Measurements from ENCODE around the gene FSHR.

The FSHR gene

GRCh38 chr2:49154140-49154539 lies at the start of gene FSHR:
Gene FSHR, minus strand, starts transcription at chr2:49154515. Its CDS starts 98 bp downstream, at chr2:49154417.
- DNase-seq: no peak

GRCh38 chr2:49199266-49199665 lies 45.0 kb upstream of the FSHR start:
- no peak for DNase-seq

GRCh38 chr2:49194701-49195100 lies 40.4 kb upstream of the FSHR start:
- no peak for DNase-seq

- no peak for DNase-seq
These were observed 37.7 kb upstream of the FSHR start for GRCh38 chr2:49192036-49192435.

- no peak for DNase-seq
These were observed 35.4 kb upstream of the FSHR start for GRCh38 chr2:49189512-49190225.

- no peak for DNase-seq
These were observed 31.8 kb upstream of the FSHR start for GRCh38 chr2:49186050-49186648.

GRCh38 chr2:49178656-49179055 lies 24.3 kb upstream of the FSHR start:
- no peak for DNase-seq

GRCh38 chr2:49177194-49177593 lies 22.9 kb upstream of the FSHR start:
- DNase-seq: no peak

GRCh38 chr2:49175831-49176230 lies 21.5 kb upstream of the FSHR start:
- DNase-seq: no peak

- DNase-seq: no peak
These were observed 20.4 kb upstream of the FSHR start for GRCh38 chr2:49174750-49175149.

GRCh38 chr2:49167131-49167530 lies 12.8 kb upstream of the FSHR start:
- no peak for DNase-seq

- DNase-seq: no peak
These were observed 11.3 kb upstream of the FSHR start for GRCh38 chr2:49165662-49166061.

- no peak for DNase-seq
These were observed 10.4 kb upstream of the FSHR start for GRCh38 chr2:49164729-49165128.

GRCh38 chr2:49162151-49162550 lies 7.8 kb upstream of the FSHR start:
- no peak for DNase-seq

GRCh38 chr2:49154891-49155290 lies 576 bp upstream of the FSHR start:
- no peak for DNase-seq

GRCh38 chr2:49153252-49153651 lies 1.1 kb downstream of the FSHR start:
- no peak for DNase-seq

- no peak for DNase-seq
These were observed 1.5 kb downstream of the FSHR start for GRCh38 chr2:49152824-49153223.

- no peak for DNase-seq
These were observed 7.9 kb downstream of the FSHR start for GRCh38 chr2:49146401-49146800.

GRCh38 chr2:49131801-49132200 lies 22.5 kb downstream of the FSHR start:
- DNase-seq: no peak

- no peak for DNase-seq
These were observed 25.3 kb downstream of the FSHR start for GRCh38 chr2:49129034-49129433.

GRCh38 chr2:49123600-49123999 lies 30.7 kb downstream of the FSHR start:
- DNase-seq: no peak

- DNase-seq: no peak
These were observed 32.2 kb downstream of the FSHR start for GRCh38 chr2:49122107-49122506.

- no peak for DNase-seq
These were observed 41.3 kb downstream of the FSHR start for GRCh38 chr2:49113046-49113445.

GRCh38 chr2:49111456-49111855 lies 42.9 kb downstream of the FSHR start:
- DNase-seq: no peak

GRCh38 chr2:49111006-49111405 lies 43.3 kb downstream of the FSHR start:
- no peak for DNase-seq

All from activated T-cell treated with anti-CD3 and anti-CD28 coated beads, Interleukin-2, amount 50 U/mL, for 48 hours (primary cell).